Suppressor macrophage treated with lipopolysaccharide for 1 hour (primary cell): Measurements from ENCODE around the gene CLDN14.

ENCODE experiments used
- DNase-seq, 3 donors: peaks; one replicate each; pipeline ENCODE4 v3.0.0-alpha.2; 2020 to 2022

CLDN14 gene, protein sequence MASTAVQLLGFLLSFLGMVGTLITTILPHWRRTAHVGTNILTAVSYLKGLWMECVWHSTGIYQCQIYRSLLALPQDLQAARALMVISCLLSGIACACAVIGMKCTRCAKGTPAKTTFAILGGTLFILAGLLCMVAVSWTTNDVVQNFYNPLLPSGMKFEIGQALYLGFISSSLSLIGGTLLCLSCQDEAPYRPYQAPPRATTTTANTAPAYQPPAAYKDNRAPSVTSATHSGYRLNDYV

GRCh38 chr21:36479415-36480402, at the start of gene CLDN14:
Gene CLDN14, minus strand, starts transcription at chr21:36480122. Its CDS starts 18,427 bp downstream, at chr21:36461695.
- no peak for DNase-seq

DNA sequence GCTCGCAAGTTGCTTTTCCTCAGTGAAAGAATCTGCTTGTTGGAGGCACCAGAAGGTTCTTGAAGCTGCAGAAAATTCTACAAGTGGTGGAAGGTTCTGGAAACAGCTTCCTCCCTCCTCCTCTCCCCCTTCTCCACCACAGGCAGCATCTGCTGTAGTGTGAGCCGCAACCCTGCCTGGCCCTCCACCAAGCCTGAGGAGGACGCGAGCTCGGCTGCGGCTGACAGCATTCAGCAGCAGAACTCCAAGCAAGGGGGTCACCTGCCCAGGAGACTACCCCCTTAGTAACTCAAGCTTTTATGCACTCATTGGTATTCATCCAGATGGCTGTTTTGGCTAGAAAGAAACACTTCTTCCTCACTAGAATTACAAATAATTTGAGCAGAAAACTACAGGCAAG, 48.8 kb upstream of the CLDN14 start:
- no peak for DNase-seq

DNA sequence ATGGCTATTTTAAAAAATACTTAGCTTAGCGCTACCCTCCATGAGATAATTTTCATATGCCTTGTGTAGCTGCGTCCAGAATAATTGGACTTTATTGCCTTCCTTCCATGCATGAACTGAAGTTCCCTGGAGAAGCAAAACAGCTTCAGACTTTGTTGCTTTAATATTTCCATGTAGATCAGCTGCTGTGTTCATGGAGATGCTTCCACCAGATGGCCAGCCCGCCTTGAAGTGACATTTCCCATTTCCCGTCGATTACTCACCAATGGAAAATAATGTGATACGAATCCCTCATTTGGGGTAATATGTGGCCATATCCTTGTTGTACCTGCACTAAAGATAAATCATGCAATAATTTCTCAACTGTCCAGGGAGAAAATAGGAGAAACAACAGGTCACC, 47.4 kb upstream of the CLDN14 start:
- DNase-seq, result no peak

DNA sequence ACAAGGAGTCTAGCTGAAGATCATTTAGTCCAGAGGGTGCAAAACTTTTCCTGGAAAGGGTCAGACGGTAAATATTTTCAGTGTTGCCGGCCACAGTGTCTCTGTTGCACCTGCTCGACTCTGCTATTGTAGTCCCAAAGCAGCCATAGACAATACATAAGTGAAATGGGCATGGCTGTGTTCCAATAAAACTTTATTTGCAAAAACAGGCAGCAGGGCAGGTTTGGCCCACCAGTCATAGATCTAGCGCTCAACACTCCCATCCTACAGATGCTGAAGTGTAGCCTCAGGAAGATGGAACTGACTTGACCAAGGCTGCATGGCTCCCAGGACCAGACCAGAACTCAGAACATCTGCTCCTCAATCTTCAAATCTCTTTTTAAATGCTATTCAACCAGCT, 46.2 kb upstream of the CLDN14 start:
- no peak for DNase-seq

GRCh38 chr21:36524477-36524876, 44.6 kb upstream of the CLDN14 start:
- no peak for DNase-seq

GRCh38 chr21:36522219-36522808, 42.4 kb upstream of the CLDN14 start:
- no peak for DNase-seq

GRCh38 chr21:36518883-36519492, 39.1 kb upstream of the CLDN14 start:
- DNase-seq, result no peak

DNA sequence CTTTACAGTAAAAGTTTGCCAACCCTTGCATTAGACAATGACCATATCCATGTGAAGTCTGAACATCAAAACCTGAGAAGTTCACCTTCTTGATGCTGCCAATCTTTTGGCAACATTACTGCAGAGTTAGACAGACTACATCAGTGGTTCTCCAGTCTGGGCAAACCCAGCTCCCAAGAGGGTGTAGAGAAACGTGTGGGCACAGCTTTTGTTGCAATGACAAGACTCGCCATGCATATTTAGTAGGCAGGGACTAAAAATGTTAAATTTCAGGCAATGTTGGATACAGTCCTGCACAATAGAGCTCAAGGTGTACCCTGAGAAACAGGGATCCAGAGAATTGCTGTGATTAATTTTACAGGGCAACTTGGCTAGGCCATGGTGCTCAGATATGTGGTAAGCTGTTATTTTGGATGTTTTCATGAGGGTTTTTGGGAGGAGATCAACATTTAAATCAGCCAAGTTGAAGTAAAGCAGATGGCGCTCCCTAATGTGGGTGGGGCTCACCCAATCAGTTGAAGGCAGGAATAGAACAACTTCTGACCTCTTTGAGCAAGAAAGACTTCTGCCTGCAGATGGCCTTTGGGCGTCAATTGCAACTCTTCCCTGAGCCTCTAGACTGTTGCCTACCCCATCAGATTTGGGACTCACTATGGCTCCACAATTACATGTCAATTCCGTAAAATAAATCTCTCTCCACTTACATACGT, 37.6 kb upstream of the CLDN14 start:
- no peak for DNase-seq

GRCh38 chr21:36516281-36516680, 36.4 kb upstream of the CLDN14 start:
- DNase-seq, result no peak

DNA sequence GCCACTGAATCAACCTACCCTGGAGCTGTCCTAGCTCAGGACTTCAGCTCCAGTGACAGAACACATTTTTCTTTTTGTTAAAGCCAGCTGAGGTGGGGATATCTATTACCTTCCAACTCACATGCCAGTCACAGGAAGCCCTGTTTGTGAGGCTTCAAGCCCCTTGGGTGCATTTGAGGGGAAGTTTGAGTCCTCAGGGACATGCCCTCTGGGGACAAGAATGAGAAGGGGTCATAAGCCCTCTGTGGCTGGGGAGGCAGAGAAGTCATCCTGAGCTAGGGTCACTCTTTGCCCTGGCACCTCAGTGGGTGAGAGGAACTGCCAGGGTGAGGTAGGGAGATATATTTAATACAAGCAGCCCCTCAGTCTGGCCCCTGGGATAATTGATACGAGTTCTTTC, 33.5 kb upstream of the CLDN14 start:
- no peak for DNase-seq

GRCh38 chr21:36512971-36513370, 33.0 kb upstream of the CLDN14 start:
- DNase-seq, result no peak

DNA sequence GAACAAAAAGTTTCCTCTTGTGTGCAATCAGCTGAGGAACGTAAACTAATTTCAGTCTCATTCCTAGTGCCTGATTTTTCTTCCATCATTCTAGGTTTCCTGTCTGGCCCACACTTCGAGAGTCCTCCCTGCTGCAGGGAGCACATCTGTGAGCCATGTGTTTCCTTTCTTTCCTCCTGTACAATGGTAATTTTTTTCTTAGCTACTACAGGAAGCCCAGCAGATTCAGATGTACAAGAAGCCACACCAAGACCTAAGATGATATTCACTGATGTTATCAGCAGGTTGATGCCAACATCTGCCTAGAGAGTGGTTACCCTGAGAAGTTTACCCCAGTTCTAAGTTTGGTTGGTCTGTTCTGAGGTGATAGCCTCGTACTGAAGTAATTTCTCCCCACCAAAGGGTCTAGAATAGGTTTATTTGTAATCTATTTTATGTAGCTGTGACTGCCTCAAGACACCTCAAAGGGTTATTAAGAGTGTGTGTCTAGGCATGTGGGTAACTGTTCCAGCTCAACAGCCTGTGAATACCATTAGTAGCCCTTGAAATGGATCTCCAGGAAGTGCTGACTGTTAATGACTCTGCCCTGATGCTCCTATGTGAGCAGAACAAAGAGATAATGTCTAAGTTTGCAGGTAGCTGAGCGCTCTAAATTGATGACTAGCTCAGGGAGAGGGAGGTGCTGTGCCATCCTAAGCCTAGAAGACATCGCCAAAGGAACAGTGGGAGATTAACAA, 31.7 kb upstream of the CLDN14 start:
- no peak for DNase-seq

DNA sequence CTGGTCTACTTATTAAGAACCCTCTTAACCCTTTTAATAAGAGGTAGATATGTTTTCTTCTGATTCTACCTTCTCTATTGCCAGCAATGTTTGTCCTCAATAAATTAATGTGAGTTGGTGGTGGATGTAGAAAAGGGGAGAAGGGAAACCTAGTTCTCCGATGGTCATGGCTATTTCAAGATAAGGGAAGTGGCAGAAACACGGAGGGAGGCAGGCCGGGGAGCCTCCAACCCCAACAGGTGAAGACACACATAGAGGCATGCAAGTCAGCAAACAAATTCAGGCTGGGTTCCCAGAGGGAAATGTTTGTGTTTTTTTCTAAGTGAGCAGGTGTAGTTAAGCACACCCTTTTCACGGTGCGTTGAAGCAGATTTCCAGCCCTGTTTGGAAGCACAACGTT, 31.0 kb upstream of the CLDN14 start:
- DNase-seq, result no peak

DNA sequence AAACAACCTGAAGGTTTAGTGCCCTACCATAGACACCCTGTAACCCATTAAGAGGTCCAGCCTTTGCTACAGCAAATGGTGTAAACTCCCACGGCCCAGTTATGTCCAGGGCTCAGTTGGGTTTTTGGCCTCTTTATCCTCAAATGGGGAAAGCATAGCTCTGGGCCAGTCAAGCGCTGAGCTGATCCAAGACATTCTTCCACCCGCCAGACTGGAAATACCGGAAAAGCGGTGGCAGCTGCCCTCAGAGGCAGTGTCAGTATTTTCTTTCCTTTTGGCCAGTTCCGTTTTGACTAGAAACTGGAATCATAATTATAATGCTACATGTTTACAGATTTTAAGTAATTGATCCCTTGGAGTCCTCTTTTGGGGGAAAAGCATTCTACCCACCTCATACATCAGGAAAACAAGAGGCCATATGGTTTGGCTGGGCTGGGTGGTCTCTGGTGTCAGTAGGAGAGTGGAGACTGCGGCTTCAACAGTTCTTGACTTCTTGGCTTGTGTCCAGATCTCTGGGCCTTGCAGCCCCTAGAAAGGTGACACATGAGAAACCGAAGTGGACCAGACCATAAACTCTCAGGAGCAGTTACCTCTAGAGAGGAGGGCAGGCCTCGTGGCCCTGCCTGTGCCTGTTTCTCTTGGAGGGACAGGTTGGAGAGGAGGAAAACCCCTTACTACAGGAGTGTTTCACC, 30.2 kb upstream of the CLDN14 start:
- no peak for DNase-seq

DNA sequence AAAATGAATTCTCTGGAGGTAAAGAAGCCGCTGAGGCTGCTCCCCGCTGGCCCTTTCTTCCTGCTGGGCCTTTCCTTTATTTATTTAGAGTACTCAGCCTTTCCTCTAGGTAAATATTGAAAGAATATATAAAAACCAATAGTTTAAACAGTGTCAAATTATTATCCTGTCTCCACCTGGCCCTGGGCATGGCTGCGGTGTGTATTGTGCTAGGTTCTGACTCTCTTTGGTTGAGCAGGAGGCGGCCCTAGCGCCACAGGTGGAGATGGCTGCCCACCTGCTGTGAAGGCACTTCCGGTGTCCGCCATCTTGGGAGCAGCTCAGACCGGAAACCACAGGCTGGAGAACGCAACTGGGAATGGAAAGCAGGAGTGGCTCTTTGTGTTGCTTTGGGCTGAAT, 29.0 kb upstream of the CLDN14 start:
- no peak for DNase-seq

- no peak for DNase-seq
Measured at GRCh38 chr21:36507397-36508018, 27.6 kb upstream of the CLDN14 start.

DNA sequence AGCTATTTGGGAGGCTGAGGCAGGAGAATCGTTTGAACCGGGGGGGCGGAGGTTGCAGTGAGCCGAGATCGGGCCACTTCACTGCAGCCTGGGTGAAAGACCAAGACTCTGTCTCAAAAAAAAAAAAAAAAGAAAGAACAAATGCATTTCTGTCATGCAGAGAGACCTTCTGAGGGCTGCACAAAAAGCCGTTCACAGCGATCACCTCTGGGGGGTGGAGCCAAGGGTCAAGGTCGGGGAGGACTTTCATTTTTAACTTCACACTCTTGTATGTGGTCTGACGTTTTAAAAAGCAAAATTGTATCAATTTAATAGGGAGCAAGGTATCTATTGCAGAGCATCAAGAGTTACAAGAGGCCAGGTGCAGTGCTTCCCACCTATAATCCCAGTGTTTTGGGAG, 26.6 kb upstream of the CLDN14 start:
- no peak for DNase-seq

GRCh38 chr21:36504067-36505058, 24.4 kb upstream of the CLDN14 start:
- DNase-seq, result peak; percentile 65 to 81 (median 72)

DNA sequence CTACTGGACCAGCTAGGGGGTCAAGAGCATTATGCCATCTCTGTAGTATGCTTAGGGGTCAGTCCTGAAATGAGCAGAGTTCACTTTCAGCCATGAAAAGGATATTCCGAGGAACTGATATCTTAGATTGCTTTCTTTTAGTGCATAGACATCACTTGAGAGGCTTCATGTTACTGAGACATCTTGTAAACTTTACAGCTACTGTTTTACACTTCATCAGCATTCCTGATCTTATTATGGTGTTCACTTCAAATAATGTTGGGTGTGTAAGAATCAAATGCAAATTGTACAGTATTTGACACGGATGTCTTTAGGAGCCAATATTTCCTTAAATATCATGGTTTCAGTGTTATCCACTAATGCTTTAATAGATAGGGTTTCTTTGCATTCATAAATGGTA, 22.4 kb upstream of the CLDN14 start:
- no peak for DNase-seq

- DNase-seq, result no peak
Measured at GRCh38 chr21:36501589-36501892, 21.6 kb upstream of the CLDN14 start.
